ENCODE measurements around the gene WDR1. TPM values are rescaled to one million over a fixed set of nuclear protein-coding genes. Genes with fewer than 3 reads are reported as not detected.

The WDR1 gene
- total and polyA plus RNA-seq, 10 of the 15 experiments (the other 5 are each of a cell fraction or from before 2014, with no cell fraction given), result 28.5 to 397 (median 290) TPM

DNA sequence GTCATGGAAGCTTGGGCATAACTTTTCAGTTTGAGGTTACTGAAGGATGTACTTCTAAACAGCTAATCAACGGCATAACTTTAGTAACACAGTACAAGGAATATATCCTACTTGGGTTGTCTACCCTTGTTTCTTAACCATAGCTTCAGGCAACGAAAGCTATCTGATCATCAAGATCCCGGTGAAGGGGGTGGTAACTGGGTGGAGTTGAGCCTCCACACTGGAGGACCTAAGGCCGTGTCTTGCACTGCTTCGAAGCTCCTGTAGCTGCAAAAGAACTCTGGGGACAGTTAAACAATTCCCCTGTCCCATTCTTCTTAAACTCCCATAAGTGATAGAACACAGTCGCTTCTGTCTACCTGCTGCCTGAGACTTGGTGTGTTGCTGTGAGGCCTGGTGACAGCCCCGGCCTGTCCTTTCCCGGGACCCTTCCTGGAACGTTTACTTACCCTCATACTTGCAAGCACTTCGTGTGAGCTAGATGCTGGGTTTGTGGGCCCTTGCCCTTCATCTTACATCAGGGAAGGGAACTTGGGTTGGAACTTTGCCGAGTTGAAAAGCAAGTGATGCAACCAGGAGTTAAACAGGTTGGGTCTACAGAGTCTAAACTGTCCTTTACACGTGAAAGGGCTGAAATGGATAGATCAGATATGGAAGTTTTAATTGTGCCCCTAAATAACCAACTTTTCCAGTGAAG is 5.8 kb upstream of the WDR1 start:
- Histone ChIP-seq H3K79me2 (ENCODE audit: control insufficient read depth, insufficient read depth, low read length) (no peaks in the 10 kb centered on the region), H3K27ac (ENCODE audit: control insufficient read depth, insufficient read depth) (no peak overlapping the region), H3K4me2 (ENCODE audit: control insufficient read depth, insufficient read depth) (no peak overlapping the region), H3K4me1 (ENCODE audit: control insufficient read depth, insufficient read depth, low read length) (peaks cover 11% of the 10 kb centered on the region), H3K9ac (ENCODE audit: control insufficient read depth, insufficient read depth, low read length) (no peak overlapping the region), H3K4me3 (no peak overlapping the region), H3K27me3 (replicated peaks in 1 of 2; ENCODE audit: control insufficient read depth in 2 of 2, insufficient read depth in 2 of 2, low read length in 1 of 2) (no peaks in the 10 kb centered on the region), H3K9me3 (replicated peaks; ENCODE audit: control insufficient read depth, insufficient read depth, low read length) (no peaks in the 10 kb centered on the region), H2AFZ (ENCODE audit: control insufficient read depth, low read depth, low read length) (no peak overlapping the region), H3K36me3 (ENCODE audit: control insufficient read depth in 2 of 2, insufficient read depth in 2 of 2, low read length in 1 of 2) (no peaks in the 10 kb centered on the region), H4K20me1 (ENCODE audit: control insufficient read depth, insufficient read depth) (no peaks in the 10 kb centered on the region)
- POLR2A ChIA-PET, result interaction anchor here (0.6 to 1.2 kb wide), 2 partner anchors 10 to 16 kb away, joined by 3 to 4 read pairs; no protein-coding TSS in a partner anchor
- TF ChIP-seq ZNF274 (IDR thresholded peaks at IDR 0.05; ENCODE audit: insufficient read depth, insufficient read length), result no peak
- TF ChIP-seq, protein P1, sequence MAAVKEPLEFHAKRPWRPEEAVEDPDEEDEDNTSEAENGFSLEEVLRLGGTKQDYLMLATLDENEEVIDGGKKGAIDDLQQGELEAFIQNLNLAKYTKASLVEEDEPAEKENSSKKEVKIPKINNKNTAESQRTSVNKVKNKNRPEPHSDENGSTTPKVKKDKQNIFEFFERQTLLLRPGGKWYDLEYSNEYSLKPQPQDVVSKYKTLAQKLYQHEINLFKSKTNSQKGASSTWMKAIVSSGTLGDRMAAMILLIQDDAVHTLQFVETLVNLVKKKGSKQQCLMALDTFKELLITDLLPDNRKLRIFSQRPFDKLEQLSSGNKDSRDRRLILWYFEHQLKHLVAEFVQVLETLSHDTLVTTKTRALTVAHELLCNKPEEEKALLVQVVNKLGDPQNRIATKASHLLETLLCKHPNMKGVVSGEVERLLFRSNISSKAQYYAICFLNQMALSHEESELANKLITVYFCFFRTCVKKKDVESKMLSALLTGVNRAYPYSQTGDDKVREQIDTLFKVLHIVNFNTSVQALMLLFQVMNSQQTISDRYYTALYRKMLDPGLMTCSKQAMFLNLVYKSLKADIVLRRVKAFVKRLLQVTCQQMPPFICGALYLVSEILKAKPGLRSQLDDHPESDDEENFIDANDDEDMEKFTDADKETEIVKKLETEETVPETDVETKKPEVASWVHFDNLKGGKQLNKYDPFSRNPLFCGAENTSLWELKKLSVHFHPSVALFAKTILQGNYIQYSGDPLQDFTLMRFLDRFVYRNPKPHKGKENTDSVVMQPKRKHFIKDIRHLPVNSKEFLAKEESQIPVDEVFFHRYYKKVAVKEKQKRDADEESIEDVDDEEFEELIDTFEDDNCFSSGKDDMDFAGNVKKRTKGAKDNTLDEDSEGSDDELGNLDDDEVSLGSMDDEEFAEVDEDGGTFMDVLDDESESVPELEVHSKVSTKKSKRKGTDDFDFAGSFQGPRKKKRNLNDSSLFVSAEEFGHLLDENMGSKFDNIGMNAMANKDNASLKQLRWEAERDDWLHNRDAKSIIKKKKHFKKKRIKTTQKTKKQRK (IDR thresholded peaks at IDR 0.05; ENCODE audit: low read depth, low read length), result no peak
- TF ChIP-seq TCF12 (IDR thresholded peaks at IDR 0.05; ENCODE audit: low read depth, low read length), result no peak
- TF ChIP-seq KLF5 (IDR thresholded peaks at IDR 0.05; ENCODE audit: partially characterized antibody), result no peak
- intact Hi-C loops (cut with micrococcal nuclease; ENCODE audit: unreplicated experiment), result loop anchor here (1.0 kb wide), 1 partner anchor 18 kb away; no protein-coding TSS in a partner anchor
- RAD21 ChIA-PET (ENCODE audit: unreplicated experiment), result interaction anchor here (1.4 kb wide), 1 partner anchor 28 kb away, joined by 3 read pairs; no protein-coding TSS in a partner anchor
- ATAC-seq (no peak), DNase-seq (ENCODE audit: low read depth, low spot score) (no peak), FAIRE-seq (no peak)
- SMC1A ChIA-PET (ENCODE audit: uncharacterized antibody, unreplicated experiment), result interaction anchor here (1.2 kb wide), 1 partner anchor 10 kb away, joined by 3 read pairs; no protein-coding TSS in a partner anchor
- in situ Hi-C loops (cut with MboI), result no loop called here
- 47% methylated on average over 12 of the region's 12 CpGs for WGBS (ENCODE audit: insufficient coverage, insufficient replicate concordance, low lambda C conversion rate, missing lambda C conversion rate)
- BruUV-seq (replicated peaks), result no TSS peak
- CTCF ChIA-PET, result interaction anchor here (0.7 to 1.6 kb wide), 6 partner anchors 10 to 414 kb away, joined by 3 to 5 read pairs (median 3); no protein-coding TSS in a partner anchor

Measured in GM12878 (cell line).